NCI-H2107 treated with DMSO at 0.1 percent for 48 hours (cell line): ENCODE data around the gene RNF181.
"Not testable (repeated sequence)": the region's sequence is repeated elsewhere in the genome, so short reads cannot be mapped to it uniquely, and the experiment has no call there.

Source experiments
- DNase-seq: peaks from one replicate; lab custom pipeline; 2025; ENCODE audit not compliant: unreplicated experiment; lab: John Stamatoyannopoulos, UW

RNF181 gene

DNA sequence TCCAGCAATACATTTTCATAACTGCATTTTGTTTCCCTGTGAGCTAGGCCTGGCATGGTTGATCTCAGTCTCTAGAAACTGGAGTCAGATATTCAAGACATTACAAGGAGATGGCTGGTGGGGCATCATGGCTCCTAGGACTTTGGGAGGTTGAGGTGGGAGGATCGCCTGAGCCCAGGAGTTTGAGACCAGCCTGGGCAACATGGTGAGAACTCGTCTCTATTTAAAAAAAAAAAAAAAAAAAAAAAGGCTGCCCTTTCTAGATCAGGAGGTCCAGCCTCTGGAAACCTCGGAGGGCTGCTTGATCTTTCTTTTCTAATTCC lies 18.5 kb upstream of the RNF181 start:
- DNase-seq, result no peak

DNA sequence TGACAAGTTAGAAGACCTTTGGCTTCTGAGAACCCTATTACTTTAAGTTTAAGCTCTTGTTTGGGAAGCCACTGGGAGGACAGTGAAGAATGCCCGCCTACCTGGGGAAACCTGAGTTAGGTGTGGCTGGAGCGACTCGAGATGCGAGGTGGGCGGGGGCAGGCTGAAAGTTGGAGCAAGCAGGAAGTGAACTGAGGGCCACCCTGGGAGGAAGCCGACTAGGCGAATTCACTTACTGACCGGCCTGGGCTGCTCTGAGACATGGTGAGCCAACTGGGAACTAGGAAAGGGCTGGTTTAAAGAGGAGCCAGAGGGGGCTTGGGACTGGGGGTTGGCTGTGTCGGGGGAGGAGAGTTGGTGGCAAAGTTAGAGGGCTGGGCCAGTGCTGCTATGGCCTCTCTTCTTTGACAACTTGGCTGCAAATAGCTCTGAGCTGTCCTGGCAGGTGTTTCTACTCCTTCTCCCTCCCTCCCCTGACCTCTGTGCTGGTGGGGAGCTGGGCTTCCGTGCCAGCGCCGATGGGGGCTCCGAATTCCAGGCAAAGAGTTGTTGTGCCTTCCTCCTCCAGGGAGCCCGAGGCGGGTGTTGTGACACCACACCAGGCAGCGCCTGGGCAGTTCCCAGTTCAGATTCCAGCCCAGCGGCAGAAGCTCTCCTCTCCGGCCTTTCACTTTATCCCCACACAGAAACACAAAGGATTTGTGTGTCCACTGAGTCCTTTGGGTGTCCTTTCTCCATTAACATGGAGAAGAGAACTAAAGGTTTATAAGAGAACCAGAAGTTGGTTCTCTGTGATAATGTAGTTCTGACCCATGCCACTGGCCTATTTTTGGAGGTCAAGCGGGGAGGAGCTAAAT lies 17.9 kb upstream of the RNF181 start, which contains the start of gene VAMP8:
VAMP8 (plus strand) TSS at position 201 of the 857 bp plus-strand sequence; CDS start at position 262, 61 bp downstream.
- no peak for DNase-seq

DNA sequence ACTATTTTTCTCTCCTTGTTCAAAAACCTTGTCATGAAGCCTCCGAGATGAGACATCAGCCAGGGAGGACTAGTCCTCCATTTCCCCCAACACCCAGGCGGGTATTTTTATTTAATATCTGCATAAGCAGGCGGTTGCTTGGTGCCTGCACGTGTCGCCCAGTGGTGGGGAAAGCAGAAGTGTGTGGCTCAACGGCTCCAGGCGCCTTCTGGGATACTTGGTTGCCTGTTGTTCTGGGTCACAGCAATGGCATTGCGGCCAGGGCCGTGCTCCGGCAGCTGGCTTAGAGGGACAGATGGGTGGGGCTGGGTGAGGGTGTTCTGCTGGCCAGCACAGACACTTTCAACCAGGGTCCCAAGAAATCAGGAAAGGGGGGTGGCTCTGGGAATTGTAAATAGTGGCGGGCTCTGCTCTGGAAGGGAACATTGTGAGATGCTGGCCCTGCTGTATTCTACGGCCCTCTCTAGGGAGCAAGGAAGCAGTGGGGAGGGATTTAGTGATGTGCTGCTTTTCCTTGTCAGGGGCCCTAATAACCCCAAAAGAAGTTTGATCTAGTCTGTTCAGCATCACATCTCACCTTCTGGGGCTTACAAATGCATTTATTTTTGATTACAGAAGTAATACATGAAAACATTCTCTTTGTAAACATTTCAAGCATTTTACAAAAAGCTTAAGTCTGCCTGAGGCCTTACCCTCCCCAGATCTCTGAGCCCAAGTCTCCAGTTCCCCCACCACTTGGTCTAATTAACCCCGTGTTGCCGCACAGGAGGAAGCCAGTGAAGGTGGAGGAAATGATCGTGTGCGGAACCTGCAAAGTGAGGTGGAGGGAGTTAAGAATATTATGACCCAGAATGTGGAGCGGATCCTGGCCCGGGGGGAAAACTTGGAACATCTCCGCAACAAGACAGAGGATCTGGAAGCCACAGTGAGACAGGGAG lies 17.0 kb upstream of the RNF181 start:
- no peak for DNase-seq

DNA sequence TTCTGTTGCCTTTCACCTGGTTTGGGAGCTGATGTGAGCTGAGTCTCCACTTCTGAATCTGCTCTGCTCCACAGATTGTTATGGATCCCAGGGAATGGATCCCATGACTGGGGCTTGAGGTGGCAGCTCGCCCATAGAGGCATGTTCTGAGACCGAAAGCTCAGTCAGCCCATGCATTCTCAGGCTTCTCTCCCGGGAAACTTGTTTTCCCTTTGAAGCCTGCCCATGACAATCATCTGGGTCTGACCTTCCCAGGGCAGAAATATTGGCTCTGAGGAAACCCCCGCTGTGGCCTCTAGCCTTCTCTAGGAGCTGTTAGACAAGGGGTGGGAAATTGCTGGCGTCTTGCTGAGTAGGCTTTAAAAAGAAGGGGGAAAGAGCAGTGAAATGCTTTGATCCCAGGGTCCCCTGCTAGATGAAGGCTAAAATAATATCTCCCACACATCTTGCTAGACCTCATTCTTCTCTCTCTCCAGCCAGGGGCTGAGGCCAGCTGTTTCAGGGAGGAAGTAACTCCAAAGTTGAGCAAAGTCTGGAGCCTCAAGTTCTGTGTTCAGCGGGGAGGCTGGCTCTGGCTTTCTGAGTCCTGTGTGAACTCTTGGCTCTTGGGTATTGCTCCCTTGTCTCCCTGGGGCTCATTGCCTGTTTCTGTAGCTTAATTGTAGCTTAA lies 16.1 kb upstream of the RNF181 start:
- DNase-seq, result no peak

DNA sequence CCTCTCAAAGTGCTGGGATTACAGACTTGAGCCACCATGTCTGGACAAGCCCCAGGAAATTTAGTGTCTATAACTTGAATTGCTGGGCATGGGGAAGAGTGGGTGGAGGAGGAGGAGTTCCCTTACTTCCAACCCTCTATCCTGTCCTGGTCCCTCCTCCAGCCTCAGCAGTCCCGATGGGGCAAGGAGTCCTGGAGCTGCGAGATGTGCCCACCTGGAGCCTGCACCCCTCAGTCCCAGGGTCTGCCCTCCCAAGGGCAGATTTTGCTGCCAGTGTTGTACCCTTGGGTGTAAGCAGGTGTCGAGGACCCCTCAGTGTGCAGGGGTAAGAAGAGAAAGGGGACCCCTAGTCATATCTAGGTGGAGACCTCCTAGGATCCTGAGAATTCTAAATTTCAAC lies 15.3 kb upstream of the RNF181 start:
- DNase-seq, result no peak

DNA sequence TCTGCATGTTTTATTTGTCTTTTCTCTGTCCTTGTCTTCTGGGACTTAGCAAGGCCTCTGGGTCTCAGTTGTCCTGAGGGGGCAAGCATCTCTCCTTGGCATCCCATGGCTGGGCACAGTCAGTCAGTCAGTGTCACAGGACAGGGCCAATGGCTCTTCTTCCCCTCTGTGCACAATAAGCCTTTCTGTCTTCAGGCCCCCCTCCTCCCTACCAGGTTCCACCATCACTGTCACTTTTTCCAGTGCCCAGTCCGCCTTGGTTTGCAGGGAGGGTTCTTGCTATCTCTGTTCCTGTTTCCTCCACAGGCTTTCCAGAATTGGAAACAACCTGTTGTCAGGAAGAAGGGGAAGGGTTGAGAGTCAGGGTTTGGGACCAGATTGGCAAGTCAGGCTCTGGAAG lies 13.1 kb upstream of the RNF181 start:
- DNase-seq, result no peak

DNA sequence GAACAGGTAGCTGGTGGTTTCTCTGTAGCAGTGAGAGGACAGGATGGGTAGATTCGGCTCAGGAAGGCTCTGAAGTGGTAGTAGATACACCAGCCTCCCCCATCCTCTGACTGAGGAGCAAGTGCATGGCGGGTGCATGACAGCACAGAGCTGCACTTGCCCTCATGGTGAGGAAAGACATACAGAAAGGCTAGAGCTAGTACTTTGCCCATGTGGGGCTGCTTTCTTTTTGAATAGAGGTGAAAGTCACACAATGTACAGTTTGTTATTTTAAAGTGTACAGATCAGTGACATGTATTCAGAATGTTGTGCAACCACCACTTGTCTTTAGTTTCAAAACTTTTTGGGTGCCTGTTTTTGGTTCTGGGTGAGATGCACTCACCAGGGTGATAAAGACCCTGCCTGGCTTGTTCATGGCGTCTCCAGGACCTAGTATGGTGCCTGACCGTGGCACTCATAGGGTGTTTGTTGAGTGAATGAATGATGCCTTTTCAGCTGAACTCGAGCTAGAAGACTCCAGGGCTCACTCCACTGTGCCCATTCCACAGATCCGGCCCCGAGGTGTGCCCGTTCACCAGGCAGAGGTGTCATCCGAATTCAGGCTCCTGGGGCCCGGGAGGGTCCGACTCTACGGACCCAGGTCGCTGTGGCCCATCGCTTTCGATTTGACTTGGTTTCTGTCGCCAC lies 11.7 kb upstream of the RNF181 start:
- no peak for DNase-seq

DNA sequence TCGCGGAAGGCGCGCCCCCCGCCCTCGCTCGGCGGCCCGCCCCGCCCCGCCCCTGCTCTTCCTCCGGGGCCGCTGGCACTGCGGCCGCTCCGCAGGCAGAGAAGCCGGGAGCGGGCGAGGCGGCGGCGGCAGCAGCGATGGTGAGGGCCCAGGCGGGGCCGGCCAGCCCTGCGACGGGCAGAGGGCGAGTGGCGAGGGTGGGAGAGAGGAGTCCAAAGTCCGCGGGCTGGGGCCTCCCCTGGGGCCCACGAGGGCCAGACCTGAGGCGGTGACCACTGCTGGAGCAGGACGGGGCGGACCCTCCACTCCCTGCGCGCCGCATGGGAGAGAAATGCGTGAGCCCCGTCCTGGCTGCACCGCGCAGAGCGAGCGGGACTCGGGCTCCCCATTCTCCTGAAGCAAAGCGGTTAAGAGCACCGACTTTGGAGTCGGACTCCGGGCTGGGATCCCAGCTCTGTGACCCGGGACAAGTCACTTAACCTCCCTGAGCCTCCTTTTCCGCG lies 11.1 kb upstream of the RNF181 start, which contains the start of gene VAMP5:
VAMP5 (plus strand) TSS at position 78 of the 503 bp plus-strand sequence; CDS start at position 138, 60 bp downstream.
- DNase-seq, result no peak

DNA sequence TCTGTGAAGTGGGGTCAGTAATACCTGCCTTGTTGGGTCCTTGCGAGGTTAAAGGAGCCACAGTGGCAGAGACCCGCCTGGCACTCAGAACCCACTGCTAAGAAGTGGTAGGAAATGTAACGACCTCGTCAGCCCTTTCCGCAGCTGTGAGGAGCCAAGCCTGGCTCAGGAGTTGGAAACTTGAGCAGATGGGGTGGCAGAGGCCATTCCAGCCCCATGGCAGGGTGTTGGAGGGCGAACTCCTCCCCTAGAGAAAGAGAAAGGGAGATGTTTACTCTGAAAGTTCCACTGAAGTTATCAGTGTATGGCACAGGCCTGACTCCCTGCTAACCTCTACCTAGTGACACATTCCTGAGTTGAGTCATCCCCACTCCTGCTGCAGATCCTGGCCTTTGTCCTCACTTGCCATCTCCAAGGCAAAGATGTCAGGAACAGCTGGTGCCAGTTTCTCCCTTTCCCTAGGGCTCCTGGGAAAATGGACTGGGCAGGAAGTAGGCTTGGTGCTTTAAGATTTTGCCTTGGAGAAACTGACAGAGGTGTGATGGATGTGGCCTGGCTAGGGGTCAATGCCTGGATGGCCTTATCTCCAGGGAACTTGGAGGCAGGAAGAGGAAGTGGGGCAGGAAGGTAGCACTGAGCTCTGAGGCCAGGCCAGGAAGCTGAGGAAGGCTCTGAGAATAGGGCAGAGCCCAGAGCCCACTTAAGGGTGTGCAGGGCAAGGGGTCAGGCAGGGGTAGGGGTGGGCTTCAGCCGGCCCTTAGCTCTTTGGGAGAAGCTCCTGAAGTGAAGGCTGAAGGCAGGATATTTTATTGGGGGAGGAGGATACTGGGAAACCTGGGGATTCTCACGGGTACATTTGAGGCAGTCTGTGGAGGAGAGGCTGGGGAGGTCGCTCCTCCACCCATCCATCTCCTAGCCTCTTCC lies 10.4 kb upstream of the RNF181 start:
- no peak for DNase-seq

DNA sequence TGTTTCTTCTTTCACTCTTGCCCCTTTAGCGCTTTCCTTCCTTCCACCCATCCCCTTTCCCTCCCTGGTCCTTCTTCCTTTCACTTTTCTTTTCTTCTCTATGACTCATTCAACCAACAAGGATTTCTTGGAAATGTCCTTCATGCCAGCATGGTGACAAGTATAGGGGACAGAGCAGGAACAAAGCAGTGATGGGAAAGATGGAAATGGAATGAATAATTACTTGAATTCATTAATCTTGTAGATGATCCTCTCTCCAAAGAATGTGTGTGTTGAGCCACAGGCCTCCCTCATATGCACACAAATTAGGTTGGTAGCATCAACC lies 9.8 kb upstream of the RNF181 start:
- DNase-seq, result no peak

DNA sequence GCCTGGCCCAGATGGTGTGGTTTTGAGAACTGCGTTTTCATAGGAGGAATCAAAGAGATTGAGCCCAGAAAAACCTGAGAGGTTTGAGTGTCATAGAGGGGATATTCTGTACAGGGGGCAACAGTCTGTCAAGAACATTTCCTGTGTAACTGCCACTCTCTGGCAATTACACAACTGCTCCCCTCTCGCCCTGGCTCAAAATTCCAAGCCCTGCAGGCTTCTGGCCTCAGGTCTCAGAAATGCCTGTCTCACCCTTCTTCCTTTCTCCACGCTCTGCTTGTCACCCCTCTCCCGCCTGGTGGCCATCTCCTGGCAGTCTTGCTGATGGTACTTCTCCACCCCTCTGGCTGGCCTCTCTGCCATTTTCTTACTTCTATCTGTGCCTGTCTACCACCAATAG lies 7.3 kb upstream of the RNF181 start:
- DNase-seq, result no peak

DNA sequence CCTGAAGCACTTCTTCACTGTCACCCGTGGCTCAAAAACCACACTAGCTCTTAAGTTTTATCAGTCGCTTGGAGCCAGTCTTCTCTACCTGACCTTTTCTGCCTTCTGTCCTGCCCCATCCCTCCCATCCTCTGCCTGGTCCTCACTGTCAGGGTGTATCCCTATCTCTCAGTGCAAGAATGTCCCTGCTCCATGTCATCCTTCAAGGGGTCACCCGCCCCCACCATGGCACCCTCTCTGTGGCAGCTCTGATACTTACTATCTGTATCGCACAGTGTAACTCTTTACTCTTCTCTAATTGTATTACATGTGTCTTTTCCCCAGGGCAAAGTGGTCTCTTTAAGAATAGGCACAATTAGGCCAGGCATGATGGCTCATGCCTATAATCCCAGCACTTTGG lies 6.9 kb upstream of the RNF181 start:
- no peak for DNase-seq

DNA sequence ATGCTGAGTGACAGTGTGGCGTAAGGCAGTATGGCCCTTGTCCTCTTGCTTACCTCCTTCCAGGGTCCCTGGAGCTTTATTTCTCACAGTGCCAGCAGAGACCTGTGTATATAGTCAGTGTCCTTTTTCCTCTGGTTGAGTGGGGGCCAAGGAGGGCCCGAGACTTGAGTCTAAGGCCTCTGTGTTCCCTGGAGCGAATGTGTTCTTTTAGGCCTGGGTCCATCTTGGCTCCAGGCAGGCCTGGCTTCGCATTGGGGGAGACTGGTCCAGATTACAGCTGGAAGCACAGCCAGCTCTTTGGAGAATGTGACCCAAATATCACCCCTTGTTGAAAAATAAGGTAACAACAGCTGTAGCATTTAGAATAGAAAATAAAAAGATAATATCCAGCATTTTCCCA lies 6.4 kb upstream of the RNF181 start:
- DNase-seq, result no peak

DNA sequence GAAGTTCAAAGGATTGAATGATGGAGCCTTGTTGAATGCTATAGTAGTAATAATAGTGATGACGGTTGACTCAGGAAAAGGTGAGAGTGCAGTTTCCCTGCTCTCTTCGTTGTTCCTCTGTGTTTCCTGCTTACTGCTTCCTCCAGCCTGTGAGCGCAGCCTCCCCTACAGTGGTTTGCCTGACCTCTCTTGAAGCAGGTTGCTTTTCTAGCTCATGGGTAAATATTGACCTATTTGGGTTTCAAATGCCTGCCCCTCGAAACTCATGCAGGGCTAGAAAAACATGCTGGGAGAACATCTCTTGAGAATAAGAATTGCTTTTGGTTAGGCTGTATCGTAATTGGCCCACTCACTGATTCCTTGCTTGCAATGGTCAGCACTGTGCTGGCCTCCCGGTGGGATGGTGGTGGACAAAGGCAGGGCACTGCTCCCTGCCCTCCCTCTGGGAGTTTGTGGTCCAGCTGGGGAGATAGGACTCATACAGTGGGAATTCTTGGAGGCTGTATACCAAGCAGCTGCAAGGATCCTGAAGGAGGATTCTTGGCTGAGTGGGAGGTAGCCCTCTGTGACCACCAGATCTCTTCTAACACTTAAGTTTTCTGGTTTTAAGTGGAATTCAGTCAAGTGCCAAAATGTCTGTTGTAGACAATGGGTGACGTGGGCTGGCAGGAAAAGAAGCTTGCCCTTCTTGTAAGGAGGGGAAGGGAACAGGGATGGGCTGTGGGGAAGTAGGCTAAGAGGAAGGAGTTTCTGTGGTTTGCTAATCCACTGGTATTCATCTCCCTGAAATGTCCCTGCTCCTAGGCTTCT lies 5.4 kb upstream of the RNF181 start:
- no peak for DNase-seq

DNA sequence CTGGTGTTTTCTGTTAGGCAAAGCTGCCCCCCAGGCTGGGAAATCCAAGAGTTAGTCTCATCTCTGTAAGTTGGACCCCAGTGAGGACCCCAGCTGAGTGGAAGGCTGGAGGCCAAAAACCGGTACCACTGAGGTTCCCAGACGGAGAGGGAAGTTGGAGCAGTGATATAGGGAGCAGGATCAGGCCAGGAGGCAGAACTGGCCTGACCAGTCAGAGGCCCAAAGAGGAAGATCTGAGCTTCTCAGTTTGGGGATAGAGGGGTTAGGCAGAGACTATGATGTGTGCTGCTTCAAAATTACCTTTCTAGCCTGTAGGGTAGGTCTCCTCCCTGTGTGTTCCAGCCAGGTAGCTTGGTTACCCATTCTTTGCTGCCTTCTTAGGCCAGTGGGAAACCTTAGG lies 4.6 kb upstream of the RNF181 start:
- DNase-seq, result no peak

DNA sequence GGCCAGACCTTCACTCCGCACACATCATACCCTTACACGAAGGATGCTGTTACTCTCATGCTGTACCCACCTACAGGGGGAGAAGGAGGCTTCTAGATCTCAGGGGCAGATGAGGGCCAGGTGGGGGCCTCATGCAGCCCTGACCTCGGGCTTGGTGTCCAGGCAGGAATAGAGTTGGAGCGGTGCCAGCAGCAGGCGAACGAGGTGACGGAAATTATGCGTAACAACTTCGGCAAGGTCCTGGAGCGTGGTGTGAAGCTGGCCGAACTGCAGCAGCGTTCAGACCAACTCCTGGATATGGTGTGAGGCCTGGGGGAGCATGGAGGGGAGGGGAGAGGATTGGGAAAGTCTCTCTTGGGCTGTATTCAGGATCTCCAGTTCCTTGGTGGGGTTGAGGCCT lies 4.0 kb upstream of the RNF181 start:
- no peak for DNase-seq

DNA sequence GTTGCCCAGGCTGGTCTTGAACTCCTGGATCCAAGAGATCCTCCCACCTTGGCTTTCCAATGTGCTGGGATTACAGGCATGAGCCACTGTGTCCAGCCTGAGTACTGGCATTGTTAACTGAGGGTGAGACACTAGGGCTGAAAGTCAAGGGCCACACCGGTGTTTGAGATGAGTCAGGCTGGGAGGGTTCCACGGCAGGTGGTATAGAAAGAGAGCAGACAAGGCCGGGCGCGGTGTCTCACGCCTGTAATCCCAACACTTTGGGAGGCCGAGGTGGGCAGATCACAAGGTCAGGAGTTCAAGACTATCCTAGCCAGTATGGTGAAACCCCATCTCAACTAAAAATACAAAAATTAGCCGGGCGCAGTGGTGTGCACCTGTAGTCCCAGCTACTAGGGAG lies 3.2 kb upstream of the RNF181 start:
- not testable (repeated sequence) for DNase-seq

DNA sequence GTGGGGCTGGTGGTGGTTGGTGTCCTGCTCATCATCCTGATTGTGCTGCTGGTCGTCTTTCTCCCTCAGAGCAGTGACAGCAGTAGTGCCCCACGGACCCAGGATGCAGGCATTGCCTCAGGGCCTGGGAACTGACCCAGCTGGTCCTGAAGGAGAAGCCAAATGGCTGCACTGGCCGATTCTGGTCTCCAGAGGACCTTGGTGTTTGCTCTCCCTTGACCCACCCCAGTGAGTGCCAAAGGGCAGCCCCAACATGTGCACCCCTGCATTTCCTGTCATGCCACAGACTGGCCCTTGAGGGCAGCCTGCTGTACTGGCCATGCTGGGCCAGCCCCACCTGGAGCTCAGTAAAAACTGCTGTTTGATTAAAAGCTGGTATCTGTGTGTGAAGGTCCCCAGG lies 2.5 kb upstream of the RNF181 start:
- DNase-seq, result no peak

DNA sequence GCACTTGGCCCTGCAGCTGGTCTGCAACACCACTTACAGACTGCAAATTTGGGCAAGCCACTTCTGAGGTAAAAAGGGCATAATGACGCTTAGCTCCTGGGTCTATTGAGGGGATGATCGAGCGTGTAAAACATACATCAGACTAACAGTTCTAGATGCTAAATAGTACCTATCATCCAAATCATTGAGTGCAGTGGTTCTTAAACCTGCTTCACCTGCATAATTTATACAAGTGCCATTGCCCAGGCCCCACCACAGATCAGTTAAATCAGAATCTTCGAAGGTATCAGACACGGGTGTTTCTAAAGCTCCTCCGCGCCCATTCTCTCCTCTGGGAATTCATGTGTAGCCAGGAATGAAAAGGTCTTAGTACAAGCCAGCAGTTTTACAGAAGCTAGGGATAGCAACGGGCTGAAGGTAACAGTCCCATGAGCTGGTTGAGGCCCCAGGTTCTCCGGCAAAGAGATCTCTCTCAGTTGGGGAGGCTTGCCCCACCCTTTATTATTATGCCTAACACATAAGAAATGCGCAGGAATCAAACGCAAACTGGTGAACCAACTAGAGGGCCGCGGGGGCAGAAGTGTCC lies 737 bp upstream of the RNF181 start:
- DNase-seq, result no peak
